HEK293T (cell line): Measurements from ENCODE around the gene CD79B.

Experiments used
- CTCF ChIA-PET: fragments of 350-600 bp; formaldehyde crosslinking; extraction: SDS; loops from one replicate; lab custom pipeline; 2021; ENCODE audit warnings: antibody characterized with exemption, inconsistent platforms; lab: Yijun Ruan, JAX
- POLR2A ChIA-PET: fragments of 350-600 bp; formaldehyde crosslinking; extraction: SDS; loops from one replicate; lab custom pipeline; 2020; ENCODE audit warnings: antibody characterized with exemption, inconsistent platforms; lab: Yijun Ruan, JAX
- DNase-seq: peaks from one replicate; pipeline ENCODE4 v3.0.0; 2012; ENCODE audit warnings: mixed read lengths; ENCODE audit errors: extremely low spot score
- ARNT ChIP-seq: fragments of 450-650 bp; IDR thresholded peaks from 2 replicates; pipeline ENCODE4 v1.6.1; 2017; ENCODE audit warnings: mild to moderate bottlenecking
- BHLHE40 ChIP-seq: fragments of 450-650 bp; IDR thresholded peaks from 2 replicates; pipeline ENCODE4 v1.6.1; 2016; ENCODE audit warnings: mild to moderate bottlenecking, moderate library complexity, borderline replicate concordance
- CTBP1 ChIP-seq: fragments of 450-650 bp; IDR thresholded peaks from 2 replicates; pipeline ENCODE4 v1.6.1; 2016; ENCODE audit warnings: borderline replicate concordance
- ELF4 ChIP-seq: fragments of 450-650 bp; IDR thresholded peaks from 2 replicates; pipeline ENCODE4 v1.6.1; 2017; ENCODE audit warnings: antibody characterized with exemption
- FOXA1 ChIP-seq: fragments of 450-650 bp; IDR thresholded peaks from 2 replicates; pipeline ENCODE4 v1.6.1; 2016; ENCODE audit warnings: mild to moderate bottlenecking
- FOXK2 ChIP-seq: fragments of 450-650 bp; IDR thresholded peaks from 2 replicates; pipeline ENCODE4 v1.6.1; 2016; ENCODE audit warnings: mild to moderate bottlenecking
- FOXM1 ChIP-seq: fragments of 450-650 bp; IDR thresholded peaks from 2 replicates; pipeline ENCODE4 v1.6.1; 2017; ENCODE audit warnings: mild to moderate bottlenecking, borderline replicate concordance
- HDGF ChIP-seq: fragments of 450-650 bp; IDR thresholded peaks from 2 replicates; pipeline ENCODE4 v1.6.1; 2017; ENCODE audit warnings: antibody characterized with exemption, borderline replicate concordance
- L3MBTL2 ChIP-seq: fragments of 450-650 bp; conservative IDR thresholded peaks from 2 replicates; pipeline ENCODE4 v1.6.1; 2016; ENCODE audit warnings: mild to moderate bottlenecking
- LEF1 ChIP-seq: fragments of 450-650 bp; IDR thresholded peaks from 2 replicates; pipeline ENCODE4 v1.6.1; 2017; ENCODE audit warnings: mild to moderate bottlenecking, borderline replicate concordance
- NFRKB ChIP-seq: fragments of 450-650 bp; IDR thresholded peaks from 2 replicates; pipeline ENCODE4 v1.6.1; 2016; ENCODE audit warnings: mild to moderate bottlenecking, moderate library complexity
- SP1 ChIP-seq: fragments of 450-650 bp; IDR thresholded peaks from 2 replicates; pipeline ENCODE4 v1.6.1; 2017
- SUZ12 ChIP-seq: fragments of 450-650 bp; IDR thresholded peaks from 2 replicates; pipeline ENCODE4 v1.6.1; 2016; ENCODE audit warnings: mild to moderate bottlenecking
- TARDBP ChIP-seq: fragments of 450-650 bp; IDR thresholded peaks from 2 replicates; pipeline ENCODE4 v1.6.1; 2016
- ZNF384 ChIP-seq: fragments of 450-650 bp; IDR thresholded peaks from 2 replicates; pipeline ENCODE4 v1.6.1; 2016
- TF ChIP-seq, protein P1 (sequence below): fragments of 450-650 bp; IDR thresholded peaks from 2 replicates; pipeline ENCODE4 v1.6.1; 2016

The CD79B gene

GRCh38 chr17:63931981-63932561 lies at the start of gene CD79B:
Gene CD79B (minus strand): TSS chr17:63932331. CDS start chr17:63932261, 70 bp downstream.
- ChIA-PET POLR2A (no interaction called here), CTCF (no interaction called here)
- TF ChIP-seq ZNF384 (no peak), LEF1 (no peak), NFRKB (no peak), L3MBTL2 (no peak), SUZ12 (no peak), TARDBP (no peak), ELF4 (no peak), CTBP1 (no peak), ARNT (no peak), BHLHE40 (no peak), SP1 (no peak), HDGF (no peak), FOXM1 (no peak), FOXK2 (no peak), FOXA1 (no peak)
- TF ChIP-seq, protein P1, sequence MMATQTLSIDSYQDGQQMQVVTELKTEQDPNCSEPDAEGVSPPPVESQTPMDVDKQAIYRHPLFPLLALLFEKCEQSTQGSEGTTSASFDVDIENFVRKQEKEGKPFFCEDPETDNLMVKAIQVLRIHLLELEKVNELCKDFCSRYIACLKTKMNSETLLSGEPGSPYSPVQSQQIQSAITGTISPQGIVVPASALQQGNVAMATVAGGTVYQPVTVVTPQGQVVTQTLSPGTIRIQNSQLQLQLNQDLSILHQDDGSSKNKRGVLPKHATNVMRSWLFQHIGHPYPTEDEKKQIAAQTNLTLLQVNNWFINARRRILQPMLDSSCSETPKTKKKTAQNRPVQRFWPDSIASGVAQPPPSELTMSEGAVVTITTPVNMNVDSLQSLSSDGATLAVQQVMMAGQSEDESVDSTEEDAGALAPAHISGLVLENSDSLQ = no peak
- no peak for DNase-seq

- TF ChIP-seq SUZ12 (no peak), FOXM1 (no peak), LEF1 (no peak), HDGF (no peak), FOXK2 (no peak), FOXA1 (no peak), SP1 (no peak), BHLHE40 (no peak), TARDBP (no peak), ELF4 (no peak)
- TF ChIP-seq, protein P1 = no peak
- CTCF ChIA-PET = interaction anchor here (0.7 to 1.3 kb wide), 4 partner anchors 12 to 59 kb away, joined by 3 to 4 read pairs (median 4); no protein-coding TSS in a partner anchor
- DNase-seq = no peak
- POLR2A ChIA-PET = no interaction called here
These were observed 46.4 kb upstream of the CD79B start for GRCh38 chr17:63978272-63979200.

DNA sequence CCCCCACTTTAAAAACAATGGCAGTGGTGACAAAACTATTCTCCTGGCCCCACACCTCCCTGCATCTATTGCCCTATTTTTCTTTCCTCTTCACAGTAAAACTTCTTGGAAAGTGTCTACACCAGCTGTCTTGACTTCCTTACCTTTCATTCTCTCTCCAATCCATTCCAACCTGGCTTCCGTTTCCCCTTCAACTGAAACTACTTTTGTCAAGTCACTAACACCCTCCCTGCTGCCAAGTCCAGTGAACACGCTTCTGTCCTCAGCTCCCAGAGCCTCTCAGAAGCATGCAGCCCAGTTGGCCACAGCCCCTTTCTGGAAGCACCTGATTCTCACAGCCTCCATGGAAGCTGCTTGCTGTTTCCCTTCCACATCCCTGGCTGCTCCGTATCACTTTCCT lies 44.6 kb upstream of the CD79B start:
- TF ChIP-seq FOXA1 (no peak), HDGF (no peak), ZNF384 (no peak), SP1 (no peak), SUZ12 (no peak), BHLHE40 (no peak)
- DNase-seq = no peak
- ChIA-PET POLR2A (no interaction called here), CTCF (interaction anchor here (1.2 kb wide), 1 partner anchor 30 kb away, joined by 4 read pairs; no protein-coding TSS in a partner anchor)

DNA sequence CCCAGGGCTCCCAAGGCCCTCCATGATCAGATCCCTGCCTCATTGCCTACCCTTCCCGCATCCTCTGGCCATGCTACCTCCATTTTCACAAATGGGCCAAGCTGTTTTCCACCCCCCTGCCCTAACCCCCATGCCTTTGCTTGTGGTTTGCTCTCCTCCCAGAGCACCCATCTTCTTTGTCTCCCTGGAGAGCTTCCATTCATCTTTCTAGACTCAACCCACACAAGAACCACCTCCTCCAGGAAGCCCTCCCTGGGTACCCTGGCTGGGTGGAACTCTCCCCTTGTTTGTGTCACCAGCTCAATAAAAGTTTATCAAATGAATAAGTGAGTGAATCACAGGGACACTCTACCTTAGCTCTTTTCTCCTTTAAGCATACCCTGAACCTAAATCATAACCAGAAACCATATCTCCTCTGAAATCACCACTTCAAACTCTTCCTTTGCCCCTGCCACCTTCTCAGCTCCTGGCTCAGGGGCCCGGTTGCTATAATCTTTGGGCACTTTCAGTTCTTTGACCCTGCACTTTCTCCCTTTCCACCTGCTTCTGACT lies 43.5 kb upstream of the CD79B start:
- ChIA-PET CTCF (interaction anchor here (0.7 to 1.1 kb wide), 2 partner anchors 10 to 15 kb away, joined by 4 to 8 read pairs; no protein-coding TSS in a partner anchor), POLR2A (no interaction called here)
- TF ChIP-seq TARDBP (no peak), ELF4 (no peak), BHLHE40 (no peak), CTBP1 (no peak), LEF1 (no peak), NFRKB (no peak), FOXA1 (no peak), FOXM1 (no peak), HDGF (no peak), SP1 (no peak), FOXK2 (no peak), SUZ12 (no peak), ZNF384 (no peak), ARNT (no peak), L3MBTL2 (no peak)
- TF ChIP-seq, protein P1 = no peak
- no peak for DNase-seq

- DNase-seq = no peak
- TF ChIP-seq TARDBP (no peak), LEF1 (no peak), SUZ12 (no peak), SP1 (no peak), HDGF (no peak), ZNF384 (no peak), L3MBTL2 (no peak), BHLHE40 (no peak), ELF4 (no peak), NFRKB (no peak), FOXM1 (no peak), CTBP1 (no peak), FOXK2 (no peak), FOXA1 (no peak)
- TF ChIP-seq, protein P1 = no peak
- CTCF ChIA-PET = no interaction called here
These were observed 42.6 kb upstream of the CD79B start for GRCh38 chr17:63974594-63975192.

More at GRCh38 chr17:63974594-63975192, 42.6 kb upstream of the CD79B start:
- POLR2A ChIA-PET = no interaction called here
